H9 (cell line): Measurements from ENCODE around the gene MFSD12. TPM values are rescaled to one million over a fixed set of nuclear protein-coding genes. Genes with fewer than 3 reads are reported as not detected.
A peak's percentile ranks its signal among the peaks of the same experiment; 100 is the strongest.

Source experiments
- DNase-seq: peaks from one replicate; pipeline ENCODE4 v3.0.0-alpha.2; 2017
- H2AFZ ChIP-seq: one replicate; pipeline ENCODE4 v1.6.1; 2013; ENCODE audit warnings: mild to moderate bottlenecking, low read length, control low read depth, moderate library complexity
- H2AK5ac ChIP-seq: 2 replicates; pipeline ENCODE4 v1.6.1; 2013; ENCODE audit warnings: low read length, control low read depth, mixed read lengths; ENCODE audit not compliant: insufficient read length
- H2BK120ac ChIP-seq: one replicate; pipeline ENCODE4 v1.6.1; 2013; ENCODE audit warnings: low read depth, mild to moderate bottlenecking, low read length, control low read depth, inconsistent platforms; ENCODE audit not compliant: poor library complexity, severe bottlenecking
- H2BK12ac ChIP-seq: 2 replicates; pipeline ENCODE4 v1.6.1; 2013; ENCODE audit warnings: low read length, control low read depth, mixed read lengths, low read depth; ENCODE audit not compliant: insufficient read length
- H2BK15ac ChIP-seq: 2 replicates; pipeline ENCODE4 v1.6.1; 2013; ENCODE audit warnings: low read depth, low read length, control low read depth
- H2BK20ac ChIP-seq: one replicate; pipeline ENCODE4 v1.6.1; 2013; ENCODE audit warnings: low read depth, mild to moderate bottlenecking, low read length, control low read depth, inconsistent platforms; ENCODE audit not compliant: poor library complexity, severe bottlenecking
- H2BK5ac ChIP-seq: 2 replicates; pipeline ENCODE4 v1.6.1; 2013; ENCODE audit warnings: low read length, control low read depth, mixed read lengths; ENCODE audit not compliant: insufficient read length
- H3K14ac ChIP-seq: 2 replicates; pipeline ENCODE4 v1.6.1; 2013; ENCODE audit warnings: low read length, control low read depth; ENCODE audit not compliant: insufficient read depth
- H3K18ac ChIP-seq: 2 replicates; pipeline ENCODE4 v1.6.1; 2013; ENCODE audit warnings: low read depth, mild to moderate bottlenecking, mixed read lengths, low read length, control low read depth; ENCODE audit not compliant: insufficient read length
- H3K23ac ChIP-seq: 2 replicates; pipeline ENCODE4 v1.6.1; 2013; ENCODE audit warnings: low read length, control low read depth, mixed read lengths, low read depth; ENCODE audit not compliant: insufficient read length
- H3K23me2 ChIP-seq: 2 replicates; pipeline ENCODE4 v1.6.1; 2013; ENCODE audit warnings: low read depth, mild to moderate bottlenecking, mixed read lengths, low read length, control low read depth; ENCODE audit not compliant: insufficient read length, poor library complexity, severe bottlenecking
- H3K27ac ChIP-seq: 2 replicates; pipeline ENCODE4 v1.5.1; 2013; ENCODE audit warnings: low read length, control low read depth, mixed read lengths, low read depth; ENCODE audit not compliant: insufficient read length
- H3K27me3 ChIP-seq: 2 replicates; pipeline ENCODE4 v1.6.1; 2013; ENCODE audit warnings: low read length, control low read depth, inconsistent platforms; ENCODE audit not compliant: insufficient read depth
- H3K4ac ChIP-seq: 2 replicates; pipeline ENCODE4 v1.6.1; 2013; ENCODE audit warnings: low read depth, mild to moderate bottlenecking, control low read depth, inconsistent platforms, low read length, moderate library complexity
- H3K4me1 ChIP-seq: 2 replicates; pipeline ENCODE4 v1.6.1; 2013; ENCODE audit warnings: low read length, control low read depth, inconsistent platforms; ENCODE audit not compliant: insufficient read depth
- H3K4me2 ChIP-seq: 2 replicates; pipeline ENCODE4 v1.6.1; 2013; ENCODE audit warnings: low read length, control low read depth, mixed read lengths; ENCODE audit not compliant: insufficient read length, insufficient read depth
- H3K56ac ChIP-seq: 2 replicates; pipeline ENCODE4 v1.6.1; 2013; ENCODE audit warnings: low read depth, mild to moderate bottlenecking, mixed read lengths, low read length, control low read depth; ENCODE audit not compliant: insufficient read length
- H3K79me1 ChIP-seq: 2 replicates; pipeline ENCODE4 v1.6.1; 2013; ENCODE audit warnings: low read depth, mild to moderate bottlenecking, moderate library complexity, low read length, control low read depth, inconsistent platforms; ENCODE audit not compliant: insufficient read depth, poor library complexity, severe bottlenecking
- H3K79me2 ChIP-seq: 2 replicates; pipeline ENCODE4 v1.6.1; 2013; ENCODE audit warnings: low read length, control low read depth, inconsistent platforms; ENCODE audit not compliant: insufficient read depth
- H3K9ac ChIP-seq: 2 replicates; pipeline ENCODE4 v1.6.1; 2013; ENCODE audit warnings: low read length, control low read depth, mixed read lengths; ENCODE audit not compliant: insufficient read length; ENCODE audit errors: extremely low read depth
- H3K9me3 ChIP-seq: one replicate; pipeline ENCODE4 v1.6.1; 2013; ENCODE audit warnings: low read depth, low read length, inconsistent platforms; ENCODE audit not compliant: control insufficient read depth
- H3T11ph ChIP-seq: one replicate; pipeline ENCODE4 v1.6.1; 2013; ENCODE audit warnings: mild to moderate bottlenecking, low read length, control low read depth, inconsistent platforms
- H4K20me1 ChIP-seq: one replicate; pipeline ENCODE4 v1.6.1; 2013; ENCODE audit not compliant: control insufficient read depth, insufficient read length, insufficient read depth
- H4K5ac ChIP-seq: 2 replicates; pipeline ENCODE4 v1.6.1; 2013; ENCODE audit warnings: low read depth, mild to moderate bottlenecking, mixed read lengths, low read length, control low read depth; ENCODE audit not compliant: insufficient read length
- H4K8ac ChIP-seq: replicated peaks from 2 replicates; pipeline ENCODE4 v1.6.1; 2013; ENCODE audit warnings: low read length, control low read depth, mixed read lengths, low read depth; ENCODE audit not compliant: insufficient read length
- H4K91ac ChIP-seq: 2 replicates; pipeline ENCODE4 v1.6.1; 2013; ENCODE audit warnings: low read depth, mild to moderate bottlenecking, moderate library complexity, mixed read lengths, low read length, control low read depth; ENCODE audit not compliant: insufficient read length
- H3K27ac Mint-ChIP-seq, 3 experiments: 2 replicates in 2 of 3; 3 replicates in 1 of 3; pipeline ENCODE4 v1.8.0; 2020 to 2021; ENCODE audit warnings: mixed read lengths in 3 of 3, mild to moderate bottlenecking in 1 of 3, moderate library complexity in 1 of 3
- H3K27me3 Mint-ChIP-seq: 2 replicates; pipeline ENCODE4 v1.8.0; 2021; ENCODE audit warnings: low read depth, mild to moderate bottlenecking, moderate library complexity, mixed read lengths
- H3K36me3 Mint-ChIP-seq, 3 experiments: 2 replicates in 2 of 3; 3 replicates in 1 of 3; pipeline ENCODE4 v1.8.0; 2020 to 2021; ENCODE audit warnings: low read depth in 3 of 3, mixed read lengths in 3 of 3; ENCODE audit not compliant: insufficient read depth in 1 of 3
- H3K4me1 Mint-ChIP-seq, 2 experiments: 2 replicates each; pipeline ENCODE4 v1.8.0; 2020; ENCODE audit warnings: mixed read lengths in 2 of 2
- H3K4me3 Mint-ChIP-seq, 2 experiments: 2 replicates in 1 of 2; 3 replicates in 1 of 2; pipeline ENCODE4 v1.8.0; 2020 to 2021; ENCODE audit warnings: mild to moderate bottlenecking in 2 of 2, mixed read lengths in 2 of 2, moderate library complexity in 1 of 2
- H3K9me3 Mint-ChIP-seq, 2 experiments: 2 replicates in 1 of 2; 3 replicates in 1 of 2; pipeline ENCODE4 v1.8.0; 2020; ENCODE audit warnings: mild to moderate bottlenecking in 2 of 2, mixed read lengths in 2 of 2, moderate library complexity in 1 of 2
- CTCF ChIP-seq: fragments of 200-600 bp; sonication (generic); conservative IDR thresholded peaks from 3 replicates; pipeline ENCODE4 v1.8.0; 2021; ENCODE audit warnings: antibody characterized with exemption, mild to moderate bottlenecking
- WGBS: extraction: QIAGEN DNeasy Blood & Tissue Kit; methylation state at CpG from one replicate; pipeline ENCODE4 v1.1.7; 2013; ENCODE audit warnings: missing lambda C conversion rate, low lambda C conversion rate, mixed read lengths; ENCODE audit not compliant: insufficient read length; ENCODE audit errors: extremely low coverage; 5-methylcytosine and 5-hydroxymethylcytosine counted together
- total RNA-seq: library from RNA; stranded (reverse); gene quantifications from 2 replicates; pipeline ENCODE4 v1.2.1, GENCODE V29; 2021

Gene MFSD12
- total RNA-seq, 1 experiment from 2014 or later: 58.8 TPM

DNA sequence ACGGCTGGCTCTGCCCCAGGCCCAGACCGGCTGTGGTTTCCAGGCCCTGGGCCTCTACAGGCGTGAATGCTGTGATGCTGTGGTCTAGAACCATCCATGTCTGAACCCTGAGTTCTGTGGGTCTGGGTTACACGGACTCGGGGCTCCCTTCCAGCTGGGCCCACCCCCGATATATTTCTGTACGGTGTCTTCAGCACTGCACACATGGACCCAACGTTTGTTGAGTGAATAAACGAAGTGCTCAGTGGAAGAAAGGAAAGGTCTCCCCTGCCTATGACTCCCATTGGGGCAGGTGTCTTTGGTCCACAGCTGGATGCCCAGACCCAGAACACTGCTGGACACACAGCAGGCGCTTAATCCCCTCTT is 11.7 kb downstream of the MFSD12 start:
- H3K4me1 Mint-ChIP-seq: peaks cover 2 to 3% of the 10 kb centered on the region in 2 experiments; a peak in 1 of 4 replicates
- Histone ChIP-seq H3K23me2 (no peaks in the 10 kb centered on the region), H3K9ac (no peak overlapping the region), H3K4ac (no peak overlapping the region), H3K56ac (no peak overlapping the region), H3K79me2 (no peaks in the 10 kb centered on the region), H4K8ac (no peak overlapping the region), H3K4me1 (no peaks in the 10 kb centered on the region), H3K79me1 (no peaks in the 10 kb centered on the region), H2AK5ac (no peak overlapping the region), H4K5ac (no peak overlapping the region), H2BK120ac (no peak overlapping the region), H2BK20ac (no peak overlapping the region), H2AFZ (no peak overlapping the region), H3K23ac (no peak overlapping the region), H4K91ac (no peak overlapping the region), H3K27ac (no peak overlapping the region), H2BK5ac (no peak overlapping the region), H3K9me3 (no peaks in the 10 kb centered on the region), H3K27me3 (no peaks in the 10 kb centered on the region), H3K14ac (no peak overlapping the region), H2BK12ac (no peak overlapping the region), H3K18ac (no peak overlapping the region), H3T11ph (no peak overlapping the region), H2BK15ac (no peak overlapping the region), H4K20me1 (no peaks in the 10 kb centered on the region), H3K4me2 (no peak overlapping the region)
- H3K27ac Mint-ChIP-seq: peak overlapping the region in 2 of 3 experiments; percentile 15 to 44; a peak in 1 of 7 replicates
- H3K4me3 Mint-ChIP-seq: no peak overlapping the region
- peaks cover 2 to 9% (median 8%) of the 10 kb centered on the region in 3 experiments; a peak in 6 of 7 replicates for H3K36me3 Mint-ChIP-seq
- H3K27me3 Mint-ChIP-seq: no peaks in the 10 kb centered on the region
- no peak for TF ChIP-seq CTCF
- no CpG with 5 or more reads among the region's 10 CpGs for WGBS
- no peaks in the 10 kb centered on the region for H3K9me3 Mint-ChIP-seq
- no peak for DNase-seq
